Mucosa of stomach (tissue), 1 donor: Measurements from ENCODE around the gene RAD21L1.

Experiments used
- H3K27me3 ChIP-seq: one replicate; pipeline ENCODE4 v1.7.0; 2013; ENCODE audit warnings: mild to moderate bottlenecking, low read length; ENCODE audit not compliant: control insufficient read depth, insufficient read depth
- H3K36me3 ChIP-seq: one replicate; pipeline ENCODE4 v1.7.0; 2013; ENCODE audit warnings: low read length; ENCODE audit not compliant: control insufficient read depth, insufficient read depth
- H3K4me1 ChIP-seq: one replicate; pipeline ENCODE4 v1.7.0; 2013; ENCODE audit warnings: mild to moderate bottlenecking, low read length; ENCODE audit not compliant: control insufficient read depth, insufficient read depth
- H3K4me3 ChIP-seq: one replicate; pipeline ENCODE4 v1.7.0; 2013; ENCODE audit warnings: low read length
- H3K9ac ChIP-seq: one replicate; pipeline ENCODE4 v1.7.0; 2013; ENCODE audit warnings: mild to moderate bottlenecking, low read length, moderate library complexity
- H3K9me3 ChIP-seq: one replicate; pipeline ENCODE4 v1.7.0; 2013; ENCODE audit warnings: mild to moderate bottlenecking, low read length, moderate library complexity; ENCODE audit not compliant: control insufficient read depth
- donor health status: Pancreatic carcinoma.

Gene RAD21L1

DNA sequence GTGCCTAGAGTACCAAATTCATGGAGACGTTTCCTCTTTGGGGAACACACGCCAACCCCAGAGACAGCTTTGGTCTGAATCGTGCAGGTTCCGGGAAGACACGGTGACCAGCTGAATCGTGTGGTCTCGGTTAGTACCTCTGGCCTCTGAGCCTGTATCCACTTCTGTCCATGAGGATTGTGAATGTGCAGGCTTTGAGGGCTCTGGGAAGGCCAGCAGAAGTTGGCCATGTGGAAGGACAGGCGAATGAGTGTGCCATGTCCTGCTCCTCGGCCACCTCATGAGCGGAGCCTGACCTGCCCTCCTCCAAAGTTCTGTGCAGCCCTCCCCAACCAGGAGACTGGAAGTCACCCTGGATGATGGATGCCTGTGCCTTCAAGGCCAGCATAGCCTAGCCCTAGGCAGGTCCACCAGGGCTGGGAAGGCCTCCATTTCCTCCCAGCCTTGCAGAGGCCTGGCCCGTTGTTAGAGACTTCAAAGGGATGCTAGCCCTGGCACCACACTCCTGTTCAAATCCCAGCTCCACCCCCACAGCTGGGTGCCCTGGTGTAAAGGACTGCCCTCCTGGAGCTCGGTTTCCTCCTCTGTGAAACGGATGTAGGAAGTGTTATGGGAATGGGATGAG lies 39.4 kb upstream of the RAD21L1 start:
- no peak overlapping the region for H3K4me3 ChIP-seq
- H3K9me3 ChIP-seq: no peaks in the 10 kb centered on the region
- H3K36me3 ChIP-seq: no peaks in the 10 kb centered on the region
- H3K9ac ChIP-seq: no peak overlapping the region
- H3K4me1 ChIP-seq: peaks cover 28% of the 10 kb centered on the region
- peaks cover 27% of the 10 kb centered on the region for H3K27me3 ChIP-seq

DNA sequence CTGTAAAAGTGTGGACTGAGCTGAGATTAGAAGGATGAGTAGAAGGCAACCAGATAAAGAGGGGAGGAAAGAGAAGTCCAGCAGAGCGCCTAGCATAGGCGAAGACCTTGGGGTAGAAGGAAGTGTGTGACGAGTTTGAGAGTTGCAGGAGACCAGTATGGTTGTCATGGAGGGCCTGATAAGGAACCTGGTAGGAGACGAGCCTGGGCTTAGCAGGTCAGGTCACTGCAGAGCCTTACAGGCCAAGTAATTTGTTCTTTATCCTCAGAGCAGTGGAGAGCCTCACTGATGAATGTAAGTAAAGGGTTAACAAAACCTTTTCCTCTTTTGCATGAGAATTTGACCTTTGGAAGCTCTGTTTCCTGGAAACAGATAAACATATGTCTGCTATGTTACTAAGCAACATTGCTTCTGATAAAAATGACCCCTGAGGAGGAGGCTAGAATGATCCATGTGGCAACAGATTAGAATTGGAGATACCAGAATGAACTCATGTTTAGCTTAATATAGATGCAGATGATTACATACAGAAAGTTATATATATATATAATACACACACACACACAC lies 38.2 kb upstream of the RAD21L1 start:
- Histone ChIP-seq H3K36me3 (no peaks in the 10 kb centered on the region), H3K9ac (no peak overlapping the region), H3K27me3 (peaks cover 27% of the 10 kb centered on the region), H3K4me1 (peaks cover 28% of the 10 kb centered on the region), H3K9me3 (no peaks in the 10 kb centered on the region), H3K4me3 (no peak overlapping the region)

DNA sequence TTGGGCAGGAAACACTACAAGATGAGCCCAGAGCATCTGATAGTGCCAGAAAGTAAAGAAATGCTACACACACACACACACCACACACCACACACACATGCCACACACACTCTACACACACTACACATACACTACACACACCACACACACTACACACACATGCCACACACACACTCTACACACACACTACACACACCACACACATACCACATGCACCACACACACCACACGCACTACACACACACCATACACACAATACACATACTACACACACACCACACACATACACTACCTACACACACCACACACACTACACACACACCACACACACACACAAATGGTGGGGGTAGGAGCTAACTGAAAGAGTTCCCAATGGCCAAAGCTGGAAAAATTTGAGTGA lies 37.5 kb upstream of the RAD21L1 start:
- peaks cover 22% of the 10 kb centered on the region for H3K27me3 ChIP-seq

DNA sequence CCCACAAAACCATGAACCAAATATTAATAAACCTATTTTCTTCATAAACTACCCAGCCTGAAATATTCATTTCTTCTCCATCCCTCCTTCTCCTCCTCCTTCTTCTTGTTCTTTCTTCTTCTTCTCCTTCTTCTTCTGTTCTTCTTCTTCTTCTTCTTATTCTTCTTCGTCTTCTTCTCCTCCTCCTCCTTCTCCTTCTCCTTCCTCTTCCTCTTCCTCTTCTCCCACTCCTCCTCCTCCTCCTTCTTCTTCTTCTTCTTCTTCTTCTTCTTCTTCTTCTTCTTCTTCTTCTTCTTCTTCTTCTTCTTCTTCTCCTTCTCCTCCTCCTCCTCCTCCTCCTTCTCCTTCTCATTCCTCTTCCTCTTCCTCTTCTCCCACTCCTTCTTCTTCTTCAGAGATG lies 36.0 kb upstream of the RAD21L1 start:
- no peak overlapping the region for H3K4me3 ChIP-seq
- H3K9me3 ChIP-seq: no peaks in the 10 kb centered on the region
- peaks cover 7% of the 10 kb centered on the region for H3K27me3 ChIP-seq
- H3K9ac ChIP-seq: no peak overlapping the region
- peaks cover 35% of the 10 kb centered on the region for H3K4me1 ChIP-seq
- H3K36me3 ChIP-seq: no peaks in the 10 kb centered on the region

More for the DNA sequence above, 37.5 kb upstream of the RAD21L1 start:
- peaks cover 30% of the 10 kb centered on the region for H3K4me1 ChIP-seq
- H3K9ac ChIP-seq: no peak overlapping the region
- no peak overlapping the region for H3K4me3 ChIP-seq
- no peaks in the 10 kb centered on the region for H3K9me3 ChIP-seq
- no peaks in the 10 kb centered on the region for H3K36me3 ChIP-seq

DNA sequence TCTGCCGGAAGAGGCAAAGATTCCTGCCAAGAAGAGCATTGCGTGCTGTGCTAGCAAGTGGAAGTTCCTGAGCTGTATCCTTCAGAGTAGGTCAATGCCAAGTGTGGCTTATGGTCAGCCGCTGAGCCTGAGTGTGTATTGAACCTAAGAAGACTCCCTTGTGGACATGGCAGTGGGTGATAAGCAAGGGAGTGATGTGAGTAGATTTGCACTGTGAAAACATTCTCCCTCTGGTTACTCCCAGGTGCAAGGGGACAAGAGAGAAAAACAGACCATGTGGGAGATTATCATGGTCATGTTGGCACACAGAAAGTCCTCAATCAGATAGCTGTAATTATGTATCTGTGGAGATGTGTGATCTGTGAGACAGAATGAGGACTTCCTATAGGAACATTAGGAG lies 35.0 kb upstream of the RAD21L1 start:
- H3K36me3 ChIP-seq: no peaks in the 10 kb centered on the region
- peaks cover 33% of the 10 kb centered on the region for H3K4me1 ChIP-seq
- no peak overlapping the region for H3K9ac ChIP-seq
- no peak overlapping the region for H3K4me3 ChIP-seq
- H3K27me3 ChIP-seq: peaks cover 4% of the 10 kb centered on the region
- H3K9me3 ChIP-seq: no peaks in the 10 kb centered on the region

DNA sequence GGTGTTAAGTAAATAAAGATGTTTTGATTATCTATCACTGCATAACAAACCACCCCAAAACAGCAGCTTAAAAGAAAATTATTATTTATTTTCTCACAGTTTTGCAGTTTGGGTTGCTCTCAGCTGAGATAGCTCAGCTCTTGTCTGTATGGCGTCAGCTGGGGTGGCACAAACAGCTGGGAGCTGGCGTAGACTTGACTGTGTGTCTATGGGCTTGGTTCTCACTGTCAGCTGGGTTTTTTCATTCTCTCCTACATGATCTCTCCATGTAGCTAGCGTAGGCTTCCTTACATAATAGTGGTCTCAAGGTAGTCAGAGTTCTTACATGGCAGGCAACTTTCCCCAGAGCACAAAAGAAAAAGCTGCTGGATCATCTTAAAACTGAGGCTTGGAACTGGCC lies 34.5 kb upstream of the RAD21L1 start:
- H3K9ac ChIP-seq: no peak overlapping the region
- peaks cover 29% of the 10 kb centered on the region for H3K4me1 ChIP-seq
- no peaks in the 10 kb centered on the region for H3K27me3 ChIP-seq
- H3K4me3 ChIP-seq: no peak overlapping the region
- no peaks in the 10 kb centered on the region for H3K36me3 ChIP-seq
- H3K9me3 ChIP-seq: no peaks in the 10 kb centered on the region

DNA sequence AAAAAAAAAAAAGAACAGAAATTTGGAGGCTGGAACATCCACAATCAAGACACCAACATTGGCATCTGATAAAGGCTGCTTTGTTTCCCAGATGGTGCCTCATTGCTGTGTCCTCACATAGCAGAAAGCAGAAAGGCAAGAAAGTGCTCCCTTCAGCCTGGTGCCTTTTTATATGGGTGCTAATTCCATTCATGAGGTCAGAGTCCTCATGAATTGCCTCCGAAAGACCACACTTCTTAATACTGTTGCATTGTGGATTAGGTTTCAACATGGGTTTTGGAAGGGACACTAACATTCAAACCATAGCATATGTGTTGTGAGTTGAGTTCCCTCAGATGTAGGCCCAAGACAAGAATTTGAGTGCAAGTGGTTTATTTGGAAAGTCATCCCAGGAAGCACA lies 30.6 kb upstream of the RAD21L1 start:
- peaks cover 7% of the 10 kb centered on the region for H3K4me1 ChIP-seq
- H3K9me3 ChIP-seq: no peaks in the 10 kb centered on the region
- no peaks in the 10 kb centered on the region for H3K27me3 ChIP-seq
- no peak overlapping the region for H3K9ac ChIP-seq
- no peaks in the 10 kb centered on the region for H3K36me3 ChIP-seq
- H3K4me3 ChIP-seq: no peak overlapping the region

DNA sequence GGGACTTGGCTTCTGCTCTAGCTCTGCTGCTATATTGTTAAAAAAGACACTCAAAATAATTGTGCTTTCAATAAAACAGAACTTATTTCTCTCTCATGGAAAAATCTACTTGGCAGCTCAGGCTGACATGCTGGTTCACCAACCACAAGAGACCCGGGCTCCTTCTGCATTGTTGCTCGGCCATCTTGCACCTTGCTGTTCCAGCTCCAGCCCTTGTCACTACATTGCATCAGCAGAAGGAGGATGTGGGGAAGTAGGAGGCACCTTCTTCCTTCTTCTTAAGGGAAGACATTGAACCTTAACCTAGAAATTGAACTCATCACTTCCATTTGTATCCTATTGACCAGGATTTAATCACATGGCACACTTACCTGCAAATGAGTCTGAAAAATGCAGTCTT lies 29.2 kb upstream of the RAD21L1 start:
- Histone ChIP-seq H3K36me3 (no peaks in the 10 kb centered on the region), H3K4me1 (peaks cover 7% of the 10 kb centered on the region), H3K27me3 (no peaks in the 10 kb centered on the region), H3K4me3 (no peak overlapping the region), H3K9me3 (no peaks in the 10 kb centered on the region), H3K9ac (no peak overlapping the region)

DNA sequence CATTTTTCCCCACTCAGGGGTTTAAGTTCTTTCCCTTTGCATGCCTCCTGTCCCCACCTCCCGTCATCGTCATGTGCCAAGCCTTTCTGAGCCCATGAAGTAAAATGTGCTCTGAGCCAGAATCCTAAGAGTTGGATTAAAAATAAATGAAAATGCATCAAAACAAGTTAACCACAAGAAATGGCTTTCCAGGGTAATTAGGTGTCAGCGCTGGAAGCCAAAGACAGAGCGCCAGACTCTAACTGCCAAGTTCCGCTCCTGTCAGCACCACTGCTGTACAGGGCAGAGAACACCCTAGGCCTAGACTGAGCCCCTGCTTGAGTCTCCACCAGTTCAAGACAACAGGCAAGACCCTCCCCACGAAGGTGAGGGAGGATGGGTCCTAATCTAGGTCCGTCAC lies 28.0 kb upstream of the RAD21L1 start:
- no peak overlapping the region for H3K9ac ChIP-seq
- peaks cover 7% of the 10 kb centered on the region for H3K4me1 ChIP-seq
- no peaks in the 10 kb centered on the region for H3K36me3 ChIP-seq
- no peak overlapping the region for H3K4me3 ChIP-seq
- H3K9me3 ChIP-seq: no peaks in the 10 kb centered on the region
- H3K27me3 ChIP-seq: no peaks in the 10 kb centered on the region

DNA sequence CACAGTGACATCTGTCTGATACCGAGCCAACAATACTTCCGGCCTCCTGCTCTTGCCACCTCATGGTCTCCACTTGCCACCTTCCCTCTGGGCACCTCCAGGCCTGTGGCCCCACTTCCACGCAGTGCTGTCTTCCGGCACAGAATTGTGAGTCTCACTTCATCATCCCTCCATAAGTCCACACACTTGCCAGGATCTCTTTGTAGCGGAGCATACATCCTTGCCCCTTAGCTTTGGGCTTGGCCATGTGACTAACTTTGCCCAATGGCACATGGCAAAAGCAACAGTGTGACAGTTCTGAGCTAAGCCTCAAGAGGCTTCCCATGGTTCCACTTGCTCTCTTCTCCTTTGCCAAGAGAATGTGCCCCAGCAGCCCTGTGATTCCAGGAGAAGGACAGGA lies 27.1 kb upstream of the RAD21L1 start:
- peaks cover 9% of the 10 kb centered on the region for H3K4me1 ChIP-seq
- H3K27me3 ChIP-seq: no peaks in the 10 kb centered on the region
- H3K36me3 ChIP-seq: no peaks in the 10 kb centered on the region
- H3K4me3 ChIP-seq: no peak overlapping the region
- no peaks in the 10 kb centered on the region for H3K9me3 ChIP-seq
- H3K9ac ChIP-seq: no peak overlapping the region

DNA sequence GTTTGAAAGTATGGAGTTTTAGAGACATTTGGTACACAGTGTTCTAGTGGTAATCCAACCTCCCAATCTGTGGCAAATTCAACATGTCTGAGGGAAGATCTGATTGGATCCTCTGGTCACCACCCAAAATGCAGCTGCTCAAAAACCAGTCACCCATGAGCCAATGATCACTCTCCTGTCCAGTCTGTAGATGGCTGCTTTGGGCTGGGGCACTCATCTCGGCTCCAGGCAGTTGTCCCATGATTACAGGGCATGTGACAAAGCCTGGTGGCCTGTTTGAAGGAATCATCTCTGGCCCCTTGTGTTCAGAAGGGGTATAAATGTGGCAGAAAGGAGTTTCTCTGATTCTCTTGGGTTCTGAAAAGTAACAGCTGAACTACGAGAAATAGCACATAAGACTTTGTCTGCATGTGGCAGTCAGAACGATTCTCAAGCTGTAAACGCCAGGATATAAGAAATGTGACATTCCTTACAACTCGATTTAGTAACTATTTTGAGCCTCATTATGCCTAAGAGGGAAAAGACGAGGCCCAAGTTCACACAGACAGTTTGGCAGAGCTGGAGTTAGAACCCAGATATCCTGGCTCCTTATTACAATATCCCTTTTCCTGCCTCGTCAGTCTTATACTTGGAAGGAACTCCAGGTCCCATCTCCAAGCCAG lies 26.5 kb upstream of the RAD21L1 start:
- Histone ChIP-seq H3K4me3 (no peak overlapping the region), H3K9me3 (no peaks in the 10 kb centered on the region), H3K4me1 (peaks cover 14% of the 10 kb centered on the region), H3K27me3 (no peaks in the 10 kb centered on the region), H3K36me3 (no peaks in the 10 kb centered on the region), H3K9ac (no peak overlapping the region)

DNA sequence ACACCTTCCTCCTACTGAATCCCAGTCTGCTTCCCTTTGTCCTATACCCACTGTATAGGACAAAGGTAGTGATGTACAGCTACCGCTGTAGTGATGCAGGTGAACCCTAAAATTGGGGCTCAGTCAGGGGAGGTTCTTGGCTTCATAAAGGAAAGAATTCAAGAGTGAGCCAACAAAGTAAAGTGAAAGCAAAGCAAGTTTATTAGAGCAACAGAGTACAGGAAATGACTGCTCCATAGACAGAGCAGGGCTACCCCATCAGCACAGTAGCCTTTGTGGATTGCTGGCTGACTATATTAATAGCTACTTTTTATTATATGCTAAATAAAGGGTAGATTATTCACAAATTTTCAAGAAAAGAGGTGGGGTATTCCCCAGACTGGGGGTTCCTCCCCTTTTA lies 25.9 kb upstream of the RAD21L1 start:
- peaks cover 14% of the 10 kb centered on the region for H3K4me1 ChIP-seq
- no peak overlapping the region for H3K4me3 ChIP-seq
- no peaks in the 10 kb centered on the region for H3K9me3 ChIP-seq
- no peaks in the 10 kb centered on the region for H3K36me3 ChIP-seq
- no peak overlapping the region for H3K9ac ChIP-seq
- H3K27me3 ChIP-seq: no peaks in the 10 kb centered on the region
